Measurements from ENCODE around the gene ARL15.

DNA sequence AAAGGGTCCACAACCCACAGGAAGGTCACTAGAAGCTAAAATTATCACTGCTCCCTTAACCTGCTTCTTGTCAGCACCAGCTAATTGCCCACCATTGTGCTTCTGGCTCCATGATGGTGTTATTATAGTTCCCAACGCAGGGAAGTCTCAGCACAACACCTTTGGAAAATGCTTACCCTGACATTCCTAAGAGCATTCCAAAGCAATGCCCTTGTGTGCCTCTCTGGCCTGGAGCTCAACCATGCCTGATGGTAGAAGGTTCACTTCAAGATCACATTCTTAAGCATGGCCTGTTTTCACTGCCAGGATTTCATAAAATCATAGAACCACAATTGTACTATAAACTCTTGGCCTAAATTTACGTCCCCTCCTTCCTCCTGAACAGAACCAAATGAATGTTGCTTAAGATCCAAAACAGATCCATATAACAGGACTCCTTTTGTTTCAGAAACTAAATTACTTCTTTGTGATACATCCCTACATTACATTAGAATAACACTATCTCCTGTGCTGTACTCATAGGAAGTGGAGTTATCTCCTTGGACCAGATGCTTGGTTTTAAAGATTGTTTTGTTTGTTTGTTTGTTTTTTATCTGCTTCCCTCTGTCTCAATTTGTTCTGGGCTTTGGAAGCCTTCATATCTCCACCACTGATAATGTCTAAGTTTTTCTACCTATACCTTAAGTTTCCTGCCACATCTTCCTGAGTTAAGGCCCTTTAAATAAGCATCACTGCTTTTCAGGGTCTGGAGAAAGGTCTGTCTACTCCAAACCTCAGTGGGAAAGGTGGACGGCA, 32.1 kb downstream of the ARL15 start:
- TF ChIP-seq EZH2 (IDR thresholded peaks at IDR 0.05; ENCODE audit: insufficient read depth, poor library complexity, severe bottlenecking) = no peak
- TF ChIP-seq EZH2phosphoT487 (IDR thresholded peaks at IDR 0.05; ENCODE audit: insufficient read depth, low read depth) = no peak
